Psoas muscle (tissue), 8 donors: ENCODE measurements around the gene ACTL6B. TPM values are rescaled to one million over a fixed set of nuclear protein-coding genes. Genes with fewer than 3 reads are reported as not detected.
"Not testable (repeated sequence)": the region's sequence is repeated elsewhere in the genome, so short reads cannot be mapped to it uniquely, and the experiment has no call there.

ENCODE experiments used
- ATAC-seq, 4 donors: fragments of 200-7000 bp; cut with Tn5 transposase; one replicate each; pipeline ENCODE4 v1.9.1; 2020; ENCODE audit warnings: moderate library complexity in 3 of 4, mild to moderate bottlenecking in 2 of 4
- DNase-seq, 2 donors: peaks; one replicate each; pipeline ENCODE4 v3.0.0-alpha.2; 2020
- H3K27ac ChIP-seq: fragments of 200-600 bp; one replicate; pipeline ENCODE4 v1.8.0; 2022
- H3K27me3 ChIP-seq, 3 donors: fragments of 200-600 bp in 1 of 3; one replicate each; pipeline versions ENCODE4 v1.6.1 to v1.8.0; 2013 to 2022; ENCODE audit warnings: low read length in 2 of 3, mild to moderate bottlenecking in 2 of 3, moderate library complexity in 1 of 3; ENCODE audit not compliant: insufficient read depth in 3 of 3
- H3K36me3 ChIP-seq, 2 donors: fragments of 200-600 bp in 1 of 2; one replicate each; pipeline versions ENCODE4 v1.6.1 to v1.8.0; 2013 to 2022; ENCODE audit warnings: low read depth in 1 of 2, mild to moderate bottlenecking in 1 of 2, moderate library complexity in 1 of 2; ENCODE audit not compliant: insufficient read depth in 1 of 2
- H3K4me1 ChIP-seq: fragments of 200-600 bp; one replicate; pipeline ENCODE4 v1.8.0; 2022
- H3K4me3 ChIP-seq: fragments of 200-600 bp; one replicate; pipeline ENCODE4 v1.8.0; 2022; ENCODE audit warnings: mild to moderate bottlenecking
- H3K9me3 ChIP-seq: fragments of 200-600 bp; one replicate; pipeline ENCODE4 v1.8.0; 2022
- CTCF ChIP-seq: fragments of 200-600 bp; IDR thresholded peaks from one replicate; pipeline ENCODE4 v1.8.0; 2022; ENCODE audit warnings: antibody characterized with exemption
- WGBS, 3 donors: extraction: QIAGEN DNeasy Blood & Tissue Kit; methylation state at CpG; one replicate each; pipeline versions ENCODE4 v1.1.6 to v1.1.7; 2013; 5-methylcytosine and 5-hydroxymethylcytosine counted together
- intact Hi-C, 2 donors: fragments of 100-400 bp; cut with DNase I; formaldehyde crosslinking; loops; one replicate each; pipeline versions ENCODE4 v1.11.0 to v1.14.2; 2022
- polyA plus RNA-seq, 3 donors: library from polyadenylated mRNA; stranded (reverse); fragments of 200-250 nt; gene quantifications; one replicate each; pipeline ENCODE4 v1.2.3, GENCODE V29; 2013
- total RNA-seq, 4 donors: library from RNA; stranded (reverse); fragmentation: NEBNext Ultra II Directional in 2 of 4; extraction: Animal tissue kit (Norgen Biotek cat#: 25700) in 2 of 4; gene quantifications; one replicate each; pipeline versions ENCODE4 v1.2.1 to v1.2.4, GENCODE V29; 2021 to 2023
- donor health status: healthy with polysubstance abuse.
- donor health status: DM: no; HTN: no; CAD: no; lungs with moderate emphysema.
- donor health status: Bipolar disorder and iron deficiency.
- donor health status: healthy.
- donor health status: DM: yes; HTN: yes; CAD: no.
- donor health status: DM: no; HTN: no; CAD: no.
- donor health status: DM: no; HTN: no; CAD: no.
- donor health status: DM: yes; HTN: yes; CAD: no.

The ACTL6B gene
- total and polyA plus RNA-seq, 7 donors = 0.03 TPM; not detected in 6

DNA sequence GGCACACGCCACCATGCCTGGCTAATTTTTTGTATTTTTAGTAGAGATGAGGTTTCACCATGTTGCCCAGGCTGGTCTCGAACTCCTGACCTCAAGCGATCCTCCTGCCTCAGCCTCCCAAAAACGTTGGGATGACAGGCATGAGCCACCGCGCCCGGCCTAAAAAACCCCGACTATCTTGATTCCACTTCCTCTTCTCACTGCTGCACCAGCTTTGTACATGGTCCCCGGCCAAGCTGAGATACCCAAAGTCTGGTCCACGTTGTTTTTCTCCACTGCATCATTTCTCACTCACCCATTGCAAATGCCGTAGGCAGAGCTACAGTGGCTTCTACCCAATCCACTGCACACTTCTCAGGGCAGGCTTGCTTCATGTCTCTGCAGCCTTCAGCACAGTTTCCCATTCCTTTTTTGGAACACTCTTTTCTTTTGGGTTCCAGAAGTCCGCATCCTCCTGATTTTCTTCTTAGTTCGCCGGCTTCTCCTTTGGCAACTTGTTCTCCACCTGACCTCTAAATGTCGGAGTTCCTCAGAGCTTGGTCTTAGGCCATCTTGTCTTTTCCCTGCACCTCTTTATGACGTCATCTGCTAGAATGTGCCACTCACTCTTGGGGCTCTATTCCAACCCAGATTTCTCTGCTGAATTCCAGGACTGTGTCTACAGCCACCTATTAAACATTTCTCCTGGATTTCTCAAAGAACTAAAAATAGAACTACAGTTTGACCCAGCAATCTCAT is 11.3 kb upstream of the ACTL6B start:
- Histone ChIP-seq H3K4me3 (no peak overlapping the region), H3K9me3 (no peaks in the 10 kb centered on the region), H3K27me3 (no peaks in the 10 kb centered on the region), H3K27ac (no peak overlapping the region), H3K36me3 (no peaks in the 10 kb centered on the region), H3K4me1 (no peaks in the 10 kb centered on the region)
- ATAC-seq = no peak
- intact Hi-C loops = no loop called here
- no peak for TF ChIP-seq CTCF
- WGBS, 3 donors = 76 to 77% (median 76%) methylated on average over 16 of the region's 16 CpGs
- DNase-seq = no peak

DNA sequence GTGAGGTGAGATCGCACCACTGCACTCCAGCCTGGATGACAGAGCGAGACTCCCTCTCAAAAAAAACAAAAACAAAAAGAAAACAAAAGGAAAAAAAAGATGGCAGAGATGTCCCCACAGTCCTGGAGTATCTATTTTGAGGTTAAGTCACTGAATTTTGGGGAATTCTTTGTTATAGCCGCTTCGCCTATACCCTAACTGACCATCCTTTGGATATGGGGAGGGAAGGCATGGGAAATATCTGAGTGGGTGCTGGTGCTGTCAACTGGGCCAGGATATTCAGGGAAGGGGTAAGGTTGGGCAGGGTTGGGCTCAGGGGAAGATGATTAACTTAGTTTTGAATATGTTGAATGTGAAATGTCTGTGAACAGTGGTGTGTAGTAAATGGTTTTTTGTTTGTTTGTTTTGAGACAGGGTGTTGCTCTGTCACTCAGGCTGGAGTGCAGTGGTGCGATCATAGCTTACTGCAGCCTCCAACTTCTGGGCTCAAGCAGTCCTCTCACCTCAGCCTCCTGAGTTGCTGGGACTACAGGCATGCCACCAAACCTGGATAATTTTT is 9.0 kb upstream of the ACTL6B start:
- H3K9me3 ChIP-seq = no peaks in the 10 kb centered on the region
- no peak overlapping the region for H3K4me3 ChIP-seq
- peaks cover 0 to 3% (median 2%) of the 10 kb centered on the region in 3 donors for H3K27me3 ChIP-seq
- WGBS, 3 donors = 92 to 96% (median 94%) methylated on average over 5 of the region's 5 CpGs
- no peak for TF ChIP-seq CTCF
- H3K4me1 ChIP-seq = no peaks in the 10 kb centered on the region
- intact Hi-C loops = no loop called here
- no peak for ATAC-seq
- no peak for DNase-seq
- H3K36me3 ChIP-seq = no peaks in the 10 kb centered on the region
- no peak overlapping the region for H3K27ac ChIP-seq

GRCh38 chr7:100662194-100662776 is 6.0 kb upstream of the ACTL6B start:
- H3K36me3 ChIP-seq, H3K4me3 ChIP-seq, H3K27ac ChIP-seq, H3K4me1 ChIP-seq, intact Hi-C loops, H3K9me3 ChIP-seq, ATAC-seq: not testable (repeated sequence)
- peak in 1 of 2 donors; percentile 34 for DNase-seq
- 69 to 70% (median 69%) methylated on average over 12 of the region's 12 CpGs for WGBS, 3 donors
- peaks cover 0 to 23% (median 5%) of the 10 kb centered on the region in 3 donors for H3K27me3 ChIP-seq

DNA sequence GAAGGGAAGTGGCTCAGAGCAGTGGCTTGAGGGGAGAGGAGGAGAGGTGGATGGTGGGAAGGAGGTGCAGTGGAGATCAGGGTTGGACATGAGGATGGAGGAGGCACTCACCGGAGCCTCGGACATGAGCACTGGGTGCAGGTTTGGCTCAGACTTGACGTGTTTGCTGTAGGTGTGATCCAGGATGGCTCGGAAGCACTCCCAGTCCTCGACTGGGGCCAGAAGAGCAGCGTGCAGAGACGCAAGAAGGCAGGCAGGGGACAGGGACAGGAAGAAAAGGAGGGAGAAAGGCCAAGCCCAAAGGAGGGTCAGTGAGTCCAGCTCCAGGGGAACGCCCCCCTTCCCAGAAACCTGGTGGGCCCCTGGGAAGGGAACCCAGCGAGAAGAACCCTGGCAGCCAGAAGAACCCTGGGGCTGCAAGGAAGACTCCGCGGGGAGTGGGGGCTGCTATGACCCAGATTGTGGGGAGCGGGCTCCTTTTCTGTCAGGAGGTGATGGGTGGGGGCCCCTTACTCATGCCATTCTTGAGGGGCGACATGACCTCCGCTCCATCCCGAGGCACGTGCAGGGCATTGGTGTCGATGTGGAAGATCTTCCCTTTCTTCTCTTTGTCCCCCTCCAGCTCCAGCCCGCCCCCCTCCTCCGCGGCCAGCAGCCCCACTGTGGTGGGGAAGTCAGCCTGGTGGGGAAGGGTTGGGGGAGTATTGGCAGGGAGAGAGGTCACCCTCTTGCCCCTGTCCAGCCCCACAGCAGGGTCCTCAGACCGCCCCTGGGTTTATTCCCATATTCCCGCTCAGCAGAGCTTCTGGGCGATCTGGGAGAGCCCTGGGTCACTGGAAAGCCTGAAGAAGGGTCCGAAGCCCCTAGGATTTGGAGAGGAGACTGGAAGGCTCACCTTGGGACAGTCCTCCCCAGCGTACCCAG is 1.1 kb downstream of the ACTL6B start:
- Histone ChIP-seq H3K9me3 (no peaks in the 10 kb centered on the region), H3K4me1 (no peaks in the 10 kb centered on the region), H3K27ac (no peak overlapping the region), H3K27me3 (peaks cover 0 to 74% (median 14%) of the 10 kb centered on the region in 3 donors), H3K4me3 (no peak overlapping the region), H3K36me3 (no peaks in the 10 kb centered on the region)
- ATAC-seq = no peak
- intact Hi-C loops = no loop called here
- 48 to 58% (median 54%) methylated on average over 22 to 25 of the region's 25 CpGs for WGBS, 3 donors
- DNase-seq = no peak
- TF ChIP-seq CTCF = no peak
